ENCODE data around the gene GRIK1.
"Not testable (repeated sequence)": the region's sequence is repeated elsewhere in the genome, so short reads cannot be mapped to it uniquely, and the experiment has no call there.

GRIK1 gene

GRCh38 chr21:29613021-29613420 is 326.8 kb downstream of the GRIK1 start:
- POLR2A ChIA-PET (ENCODE audit: low non-redundant PET): no interaction called here
- CTCF ChIA-PET: no interaction called here
- DNase-seq (ENCODE audit: low spot score): no peak
- no peak for TF ChIP-seq CTCF (conservative IDR thresholded peaks at IDR 0.05; ENCODE audit: low read depth)
- H3K27ac ChIP-seq: no peak overlapping the region

- ChIA-PET CTCF (no interaction called here), POLR2A (ENCODE audit: low non-redundant PET) (no interaction called here)
- no peak for DNase-seq (ENCODE audit: low spot score)
Measured at GRCh38 chr21:29610779-29611360, 328.9 kb downstream of the GRIK1 start.

GRCh38 chr21:29606613-29607012 is 333.2 kb downstream of the GRIK1 start:
- no peak overlapping the region for H3K27ac ChIP-seq
- TF ChIP-seq CTCF (conservative IDR thresholded peaks at IDR 0.05; ENCODE audit: low read depth): no peak
- no peak for DNase-seq (ENCODE audit: low spot score)
- ChIA-PET POLR2A (ENCODE audit: low non-redundant PET) (no interaction called here), CTCF (interaction anchor here (1.0 kb wide), 1 partner anchor 180 kb away, joined by 3 read pairs; no protein-coding TSS in a partner anchor)

More at GRCh38 chr21:29610779-29611360, 328.9 kb downstream of the GRIK1 start:
- TF ChIP-seq CTCF (conservative IDR thresholded peaks at IDR 0.05; ENCODE audit: low read depth): no peak
- no peak overlapping the region for H3K27ac ChIP-seq

- POLR2A ChIA-PET (ENCODE audit: low non-redundant PET); DNase-seq (ENCODE audit: low spot score); H3K27ac ChIP-seq; CTCF ChIA-PET: not testable (repeated sequence)
Measured at GRCh38 chr21:29605219-29605618, 334.6 kb downstream of the GRIK1 start.

- H3K27ac ChIP-seq: no peak overlapping the region
- DNase-seq (ENCODE audit: low spot score): no peak
- ChIA-PET CTCF (no interaction called here), POLR2A (ENCODE audit: low non-redundant PET) (no interaction called here)
- no peak for TF ChIP-seq CTCF (conservative IDR thresholded peaks at IDR 0.05; ENCODE audit: low read depth)
Measured at GRCh38 chr21:29604076-29604475, 335.7 kb downstream of the GRIK1 start.

- DNase-seq (ENCODE audit: low spot score): no peak
- TF ChIP-seq CTCF (conservative IDR thresholded peaks at IDR 0.05; ENCODE audit: low read depth): no peak
- H3K27ac ChIP-seq: no peak overlapping the region
- ChIA-PET POLR2A (ENCODE audit: low non-redundant PET) (no interaction called here), CTCF (no interaction called here)
Measured at GRCh38 chr21:29601047-29601446, 338.7 kb downstream of the GRIK1 start.

GRCh38 chr21:29586696-29587095 is 353.1 kb downstream of the GRIK1 start:
- H3K27ac ChIP-seq: no peak overlapping the region
- no peak for TF ChIP-seq CTCF (conservative IDR thresholded peaks at IDR 0.05; ENCODE audit: low read depth)
- POLR2A ChIA-PET (ENCODE audit: low non-redundant PET): no interaction called here
- CTCF ChIA-PET: no interaction called here
- no peak for DNase-seq (ENCODE audit: low spot score)

Data from RWPE1 (cell line).